PC-3 (cell line): ENCODE results near the gene OSBPL6. TPM values are rescaled to one million over a fixed set of nuclear protein-coding genes. Genes with fewer than 3 reads are reported as not detected.

Experiments used
- ATAC-seq: fragments of 200-7000 bp; cut with Tn5 transposase; 2 replicates; pipeline ENCODE4 v1.9.1; 2020; ENCODE audit warnings: mild to moderate bottlenecking, moderate library complexity
- BruUV-seq: library from RNA; stranded (reverse); fragments of 400-500 nt; replicated peaks from 2 replicates; lab custom pipeline; 2021; lab: Mats Ljungman, UMichigan
- CTCF ChIA-PET: fragments of 300-600 bp; sonication (Branson Sonifier 250); formaldehyde crosslinking; loops from one replicate; lab custom pipeline; 2022; ENCODE audit warnings: antibody characterized with exemption; lab: Charles Lee
- POLR2A ChIA-PET: fragments of 300-600 bp; sonication (Branson Sonifier 250); formaldehyde crosslinking; loops from one replicate; lab custom pipeline; 2022; ENCODE audit warnings: antibody characterized with exemption; ENCODE audit not compliant: unreplicated experiment; lab: Charles Lee
- DNase-seq: peaks from one replicate; pipeline ENCODE4 v3.0.0-alpha.2; 2015
- H2AFZ ChIP-seq: fragments of 300-600 bp; sonication (generic); 2 replicates; pipeline ENCODE4 v1.6.0; 2016; ENCODE audit warnings: antibody characterized with exemption, low read length
- H3F3A ChIP-seq: fragments of 300-600 bp; sonication (generic); one replicate; pipeline ENCODE4 v1.6.0; 2017; ENCODE audit warnings: antibody characterized with exemption, low read length, control low read depth, mild to moderate bottlenecking; ENCODE audit not compliant: unreplicated experiment
- H3K27ac ChIP-seq: fragments of 300-600 bp; sonication (generic); 2 replicates; pipeline ENCODE4 v1.5.1; 2016; ENCODE audit warnings: mild to moderate bottlenecking, low read length
- H3K27me3 ChIP-seq: fragments of 300-600 bp; sonication (generic); 2 replicates; pipeline ENCODE4 v1.6.1; 2016; ENCODE audit warnings: low read length, mixed read lengths
- H3K36me3 ChIP-seq: fragments of 300-600 bp; sonication (generic); 2 replicates; pipeline ENCODE4 v1.6.1; 2016; ENCODE audit warnings: low read depth, mixed run types, low read length, mixed read lengths
- H3K4me1 ChIP-seq: fragments of 300-600 bp; sonication (generic); 2 replicates; pipeline ENCODE4 v1.5.1; 2016; ENCODE audit warnings: low read length; ENCODE audit not compliant: insufficient read depth
- H3K4me2 ChIP-seq: fragments of 300-600 bp; sonication (generic); 2 replicates; pipeline ENCODE4 v1.6.0; 2016; ENCODE audit warnings: low read length
- H3K4me3 ChIP-seq: fragments of 300-600 bp; sonication (generic); 2 replicates; pipeline ENCODE4 v1.5.1; 2016; ENCODE audit warnings: mild to moderate bottlenecking, low read length, mixed read lengths
- H3K79me2 ChIP-seq: fragments of 300-600 bp; sonication (generic); 2 replicates; pipeline ENCODE4 v1.6.1; 2017; ENCODE audit warnings: low read length, mixed read lengths
- H3K9ac ChIP-seq: fragments of 300-600 bp; sonication (generic); 2 replicates; pipeline ENCODE4 v1.6.0; 2016; ENCODE audit warnings: mild to moderate bottlenecking, low read length
- H3K9me2 ChIP-seq: fragments of 300-600 bp; sonication (generic); replicated peaks from 2 replicates; pipeline ENCODE4 v1.6.1; 2016; ENCODE audit warnings: mixed run types, low read length, mixed read lengths
- H3K9me3 ChIP-seq: fragments of 300-600 bp; sonication (generic); 2 replicates; pipeline ENCODE4 v1.6.1; 2016; ENCODE audit warnings: low read length, mixed read lengths
- H4K20me1 ChIP-seq: fragments of 300-600 bp; sonication (generic); 2 replicates; pipeline ENCODE4 v1.6.1; 2016; ENCODE audit warnings: low read length, mixed read lengths
- CTCF ChIP-seq: fragments of 300-600 bp; sonication (generic); conservative IDR thresholded peaks from 2 replicates; pipeline ENCODE4 v1.5.1; 2017; ENCODE audit warnings: antibody characterized with exemption, low read depth, mild to moderate bottlenecking, low read length
- EZH2 ChIP-seq: fragments of 300-600 bp; sonication (generic); IDR thresholded peaks from one replicate; pipeline ENCODE4 v1.6.1; 2017; ENCODE audit warnings: antibody characterized with exemption, mild to moderate bottlenecking, low read length; ENCODE audit not compliant: unreplicated experiment
- EZH2phosphoT487 ChIP-seq: fragments of 300-600 bp; sonication (generic); IDR thresholded peaks from 2 replicates; pipeline ENCODE4 v1.6.1; 2018; ENCODE audit warnings: mild to moderate bottlenecking, antibody characterized with exemption, low read length, borderline replicate concordance
- intact Hi-C: fragments of 100-400 bp; cut with micrococcal nuclease; formaldehyde crosslinking; loops from 2 replicates; pipeline ENCODE4 v1.9.0; 2023
- total RNA-seq: library from RNA; depleted of rRNA; stranded (reverse); fragments of >200 nt; gene quantifications from 2 replicates; pipeline ENCODE4 v1.2.3, GENCODE V29; 2014

The OSBPL6 gene
- total RNA-seq, 1 experiment from 2014 or later, result 4.0 TPM

GRCh38 chr2:178309541-178309940, 115.2 kb downstream of the OSBPL6 start:
- no peak overlapping the region for H3K27ac ChIP-seq
- no peak overlapping the region for H3K9ac ChIP-seq
- no peak overlapping the region for H2AFZ ChIP-seq
- no peaks in the 10 kb centered on the region for H3K36me3 ChIP-seq
- H4K20me1 ChIP-seq, result no peaks in the 10 kb centered on the region
- H3K9me2 ChIP-seq, result no peaks in the 10 kb centered on the region
- no peak overlapping the region for H3K4me3 ChIP-seq
- no peaks in the 10 kb centered on the region for H3K79me2 ChIP-seq
- intact Hi-C loops, result loop anchor here (1.0 to 2.0 kb wide), 2 partner anchors 105 to 109 kb away; no protein-coding TSS in a partner anchor
- H3K9me3 ChIP-seq, result no peaks in the 10 kb centered on the region
- no peak overlapping the region for H3K4me2 ChIP-seq
- POLR2A ChIA-PET, result interaction anchor here (0.6 kb wide), 1 partner anchor 160 kb away, joined by 5 read pairs; no protein-coding TSS in a partner anchor
- no peaks in the 10 kb centered on the region for H3K27me3 ChIP-seq
- H3K4me1 ChIP-seq, result peaks cover 13% of the 10 kb centered on the region
- H3F3A ChIP-seq, result no peaks in the 10 kb centered on the region
- DNase-seq, result peak; percentile 51
- TF ChIP-seq CTCF (no peak), EZH2 (no peak), EZH2phosphoT487 (no peak)
- CTCF ChIA-PET, result interaction anchor here (0.7 to 0.9 kb wide), 2 partner anchors 94 to 105 kb away, joined by 3 read pairs; no protein-coding TSS in a partner anchor
- BruUV-seq, result no TSS peak
- peak; percentile 75 for ATAC-seq

- H3K4me3 ChIP-seq, result no peak overlapping the region
- no peaks in the 10 kb centered on the region for H3K9me2 ChIP-seq
- BruUV-seq, result no TSS peak
- H3K4me2 ChIP-seq, result no peak overlapping the region
- POLR2A ChIA-PET, result interaction anchor here (0.7 kb wide), 1 partner anchor 841 kb away, joined by 3 read pairs; no protein-coding TSS in a partner anchor
- H3K9me3 ChIP-seq, result no peaks in the 10 kb centered on the region
- H4K20me1 ChIP-seq, result no peaks in the 10 kb centered on the region
- no peak for ATAC-seq
- no peak overlapping the region for H3K27ac ChIP-seq
- no peaks in the 10 kb centered on the region for H3K27me3 ChIP-seq
- H3F3A ChIP-seq, result no peaks in the 10 kb centered on the region
- H3K36me3 ChIP-seq, result no peaks in the 10 kb centered on the region
- CTCF ChIA-PET, result interaction anchor here (0.5 kb wide), 1 partner anchor 104 kb away, joined by 3 read pairs; no protein-coding TSS in a partner anchor
- 0 out of 2 replicates have a peak, but pooled peaks cover under 1% of the 10 kb centered on the region for H3K4me1 ChIP-seq
- H3K9ac ChIP-seq, result no peak overlapping the region
- H2AFZ ChIP-seq, result no peak overlapping the region
- TF ChIP-seq EZH2phosphoT487, result no peak
- TF ChIP-seq CTCF, result no peak
- TF ChIP-seq EZH2, result no peak
- intact Hi-C loops, result no loop called here
- DNase-seq, result no peak
- H3K79me2 ChIP-seq, result no peaks in the 10 kb centered on the region
Measured at GRCh38 chr2:178315078-178315477, 120.8 kb downstream of the OSBPL6 start.

- intact Hi-C loops, result no loop called here
- Histone ChIP-seq H2AFZ (no peak overlapping the region), H4K20me1 (no peaks in the 10 kb centered on the region), H3K4me1 (no peaks in the 10 kb centered on the region), H3K36me3 (no peaks in the 10 kb centered on the region), H3F3A (no peaks in the 10 kb centered on the region), H3K9me3 (no peaks in the 10 kb centered on the region), H3K27ac (no peak overlapping the region), H3K9ac (no peak overlapping the region), H3K4me2 (no peak overlapping the region), H3K27me3 (no peaks in the 10 kb centered on the region), H3K79me2 (no peaks in the 10 kb centered on the region), H3K9me2 (no peaks in the 10 kb centered on the region), H3K4me3 (no peak overlapping the region)
- ATAC-seq, result peak; percentile 73
- no peak for DNase-seq
- ChIA-PET POLR2A (interaction anchor here (0.7 kb wide), 1 partner anchor 841 kb away, joined by 3 read pairs; no protein-coding TSS in a partner anchor), CTCF (no interaction called here)
- no TSS peak for BruUV-seq
- TF ChIP-seq EZH2 (no peak), CTCF (no peak), EZH2phosphoT487 (no peak)
Measured at GRCh38 chr2:178315488-178315948, 121.2 kb downstream of the OSBPL6 start.
